ENCODE measurements around the gene RFC4.
"Not testable (repeated sequence)": the region's sequence is repeated elsewhere in the genome, so short reads cannot be mapped to it uniquely, and the experiment has no call there.

Gene RFC4

DNA sequence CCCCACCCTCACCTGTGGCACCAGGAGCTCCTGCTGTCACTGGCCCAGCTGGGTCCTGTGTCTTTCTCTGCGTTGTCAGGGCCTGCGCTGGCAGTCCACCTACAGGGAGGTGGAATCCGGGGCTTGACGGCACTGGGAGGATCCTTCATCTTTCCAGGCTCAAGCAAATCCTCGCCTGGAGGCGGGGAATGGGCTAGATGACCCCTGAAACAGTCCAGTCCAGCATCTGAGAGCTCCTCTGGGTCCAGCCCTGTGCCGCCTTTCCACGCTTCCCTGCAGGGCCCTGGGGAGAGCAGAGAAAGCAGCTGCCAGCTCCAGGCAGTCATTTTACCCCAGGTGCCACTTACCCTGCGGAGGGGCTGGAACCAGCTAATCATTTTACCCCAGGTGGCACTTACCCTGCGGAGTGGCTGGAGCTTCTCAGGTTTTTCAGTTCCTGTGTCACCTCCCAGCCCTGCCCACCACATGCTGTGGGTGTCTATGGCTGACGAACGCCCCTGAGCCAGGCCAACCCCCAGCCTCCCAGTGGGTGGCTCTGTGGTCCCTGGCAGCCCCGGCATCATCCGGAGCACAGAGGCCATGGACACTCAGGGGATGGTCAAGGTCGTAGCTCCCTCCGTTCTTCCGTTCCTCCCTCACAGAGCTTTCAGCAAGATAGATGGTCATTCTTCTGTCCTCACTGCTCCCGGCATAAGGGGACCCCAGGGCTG is 18.3 kb upstream of the RFC4 start:
- no peak for DNase-seq

DNA sequence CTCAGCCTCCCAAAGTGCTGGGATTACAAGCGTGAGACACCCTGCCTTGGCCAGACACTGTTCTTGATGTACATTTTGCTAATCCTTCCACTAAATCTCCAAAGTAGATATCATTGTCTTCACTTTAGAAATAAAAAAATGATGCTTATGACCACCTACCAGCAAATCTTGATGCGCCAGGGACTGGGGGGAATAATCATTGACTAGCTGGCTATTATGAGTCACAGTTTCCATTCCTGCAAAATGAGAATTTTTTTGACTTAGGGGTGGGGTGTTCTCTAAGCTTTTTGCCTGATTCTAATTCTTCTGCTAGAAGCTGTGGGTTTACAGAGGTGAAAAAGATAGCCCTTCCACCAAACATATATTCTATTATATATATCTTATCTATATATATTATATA is 17.1 kb upstream of the RFC4 start:
- DNase-seq: no peak

DNA sequence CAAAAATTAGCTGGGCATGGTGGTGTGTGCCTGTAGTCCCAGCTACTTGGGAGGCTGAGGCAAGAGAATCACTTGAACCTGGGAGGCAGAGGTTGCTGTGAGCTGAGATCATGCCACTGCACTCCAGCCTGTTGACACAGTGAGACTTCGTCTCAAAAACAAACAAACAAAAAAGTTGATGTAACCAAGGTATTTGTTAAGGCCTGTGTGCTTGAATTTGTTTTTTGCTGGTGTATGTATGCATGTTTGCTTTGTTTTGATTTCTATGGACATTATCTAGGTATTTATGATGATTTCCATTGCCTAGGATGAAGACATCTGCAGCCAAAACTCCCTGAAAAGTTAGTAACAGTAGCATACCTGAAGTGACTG is 16.1 kb upstream of the RFC4 start:
- DNase-seq: not testable (repeated sequence)

DNA sequence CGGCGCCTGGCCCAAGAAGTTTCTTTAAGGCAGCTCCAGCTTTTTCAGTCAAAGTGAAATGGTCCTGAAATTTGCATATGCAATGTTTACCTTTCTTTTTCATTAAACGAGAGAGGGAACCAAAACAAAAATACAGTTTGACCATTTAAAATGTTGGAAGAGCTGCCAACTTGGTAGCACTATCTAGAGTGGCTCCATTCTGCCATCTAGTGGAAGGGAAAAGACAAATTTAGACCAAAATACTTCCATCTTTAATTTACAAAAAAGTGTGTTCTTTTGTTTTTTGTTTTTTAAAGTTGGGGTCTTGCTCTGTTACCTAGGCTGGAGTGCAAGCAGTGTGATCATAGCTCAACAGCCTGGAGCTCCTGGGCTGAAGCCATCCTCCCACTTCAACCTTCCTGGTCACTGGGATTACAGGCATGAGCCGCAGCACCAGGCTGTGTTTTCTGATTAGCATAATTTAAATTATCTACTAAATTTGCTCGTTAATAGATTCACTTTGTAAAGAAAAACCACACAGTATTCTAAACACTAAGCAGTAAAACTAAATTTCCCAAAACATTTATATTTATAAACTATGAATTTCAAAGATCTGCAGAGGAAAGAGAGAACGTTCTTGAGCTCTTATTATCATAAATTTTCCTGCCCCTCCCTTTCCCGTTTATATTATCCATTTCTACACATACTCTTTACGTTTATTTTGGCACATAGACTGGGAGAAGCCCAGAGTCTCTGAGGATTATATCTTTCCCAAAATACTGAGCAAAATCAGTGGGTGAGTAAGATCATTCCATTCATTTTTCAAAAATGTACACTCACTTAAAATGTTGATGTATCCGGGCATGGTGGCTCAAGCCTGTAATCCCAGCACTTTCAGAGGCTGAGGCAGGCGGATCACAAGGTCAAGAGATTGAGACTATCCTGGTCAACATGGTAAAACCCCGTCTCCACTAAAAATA is 15.4 kb upstream of the RFC4 start:
- DNase-seq: peak; percentile 67

DNA sequence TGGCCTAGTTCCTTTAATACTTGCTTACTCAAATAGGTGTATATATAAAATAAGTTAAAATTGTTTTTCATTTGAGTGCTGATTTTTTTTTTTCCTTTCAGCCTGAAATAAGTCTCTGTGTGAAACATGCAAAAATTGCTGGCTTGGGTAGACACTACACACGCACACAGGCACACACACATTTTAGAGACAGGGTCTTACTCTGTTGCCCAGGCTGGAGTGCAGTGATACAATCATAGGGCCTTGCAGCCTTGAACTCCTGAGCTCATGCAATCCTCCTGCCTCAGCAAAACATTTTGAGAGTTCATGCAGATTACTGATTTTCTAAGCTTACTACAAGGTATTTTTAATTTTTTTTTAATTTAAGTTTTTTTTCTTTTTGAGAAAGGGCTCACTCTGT is 12.7 kb upstream of the RFC4 start:
- DNase-seq: no peak

DNA sequence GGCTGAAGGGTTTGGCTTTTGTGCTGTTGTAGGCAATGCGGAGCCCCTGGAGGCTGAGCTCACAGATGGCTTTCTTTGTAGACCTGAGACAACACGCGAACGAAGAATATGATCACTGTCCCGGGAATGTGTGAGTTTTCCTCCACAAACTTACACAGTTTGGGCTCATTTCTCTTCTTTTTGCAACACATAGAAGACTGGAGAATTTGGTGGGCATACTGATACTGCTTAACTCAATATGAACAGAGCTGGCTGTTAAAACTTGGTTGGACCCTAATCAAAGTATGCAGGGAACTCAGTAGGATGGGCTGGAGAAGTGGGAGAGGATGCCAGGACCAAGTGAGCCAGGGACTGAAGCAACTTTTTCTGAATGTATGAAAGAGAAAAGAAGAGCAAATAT is 12.2 kb upstream of the RFC4 start:
- DNase-seq: no peak

DNA sequence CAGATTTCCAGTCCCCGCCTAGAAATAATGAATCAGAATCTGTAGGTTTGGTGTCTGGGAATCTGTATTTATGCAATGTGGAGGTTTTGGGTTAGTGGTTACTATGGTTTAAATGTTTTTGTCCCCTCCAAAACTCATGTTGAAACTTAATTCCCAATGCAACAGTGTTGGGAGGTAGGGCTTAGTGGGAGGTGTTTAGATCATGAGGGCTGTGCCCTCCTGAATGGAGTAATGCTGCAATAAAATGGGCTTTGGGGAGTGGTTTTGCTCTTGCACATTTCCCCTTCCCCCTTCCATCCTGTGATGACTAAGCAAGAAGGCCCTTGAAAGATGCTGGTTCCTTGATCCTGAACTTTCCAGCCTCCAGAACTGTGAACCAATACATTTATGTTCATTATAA is 9.2 kb upstream of the RFC4 start:
- no peak for DNase-seq

DNA sequence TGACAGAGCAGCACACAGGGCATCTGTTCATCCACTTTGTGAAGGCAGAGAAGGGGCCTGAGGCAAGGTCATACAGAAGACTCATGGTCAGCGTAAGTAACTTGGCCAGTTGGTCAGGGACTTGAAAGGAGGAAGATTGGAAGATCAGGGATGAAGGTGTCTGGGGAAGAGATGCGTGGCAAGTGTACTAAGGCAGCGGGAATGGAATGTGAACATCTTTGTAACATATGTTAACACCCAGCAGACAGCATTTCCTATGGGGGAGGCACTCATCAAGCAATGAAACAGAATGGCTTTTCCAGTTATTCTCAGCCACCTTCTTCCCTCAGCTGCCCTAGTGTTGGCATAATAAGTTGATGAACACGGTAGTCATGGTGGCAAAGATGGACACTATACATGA is 7.8 kb upstream of the RFC4 start:
- DNase-seq: no peak

DNA sequence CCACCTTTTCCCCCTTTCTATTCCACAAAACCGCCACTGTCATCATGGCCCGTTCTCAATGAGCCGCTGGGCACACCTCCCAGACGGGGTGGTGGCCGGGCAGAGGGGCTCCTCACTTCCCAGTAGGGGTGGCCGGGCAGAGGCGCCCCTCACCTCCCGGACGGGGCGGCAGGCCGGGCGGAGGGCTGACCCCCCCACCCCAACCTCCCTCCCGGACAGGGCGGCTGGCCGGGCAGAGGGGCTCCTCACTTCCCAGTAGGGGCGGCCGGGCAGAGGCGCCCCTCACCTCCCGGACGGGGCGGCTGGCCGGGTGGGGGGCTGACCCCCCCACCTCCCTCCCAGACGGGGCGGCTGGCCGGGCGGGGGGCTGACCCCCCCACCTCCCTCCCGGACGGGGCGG is 5.0 kb upstream of the RFC4 start:
- not testable (repeated sequence) for DNase-seq

DNA sequence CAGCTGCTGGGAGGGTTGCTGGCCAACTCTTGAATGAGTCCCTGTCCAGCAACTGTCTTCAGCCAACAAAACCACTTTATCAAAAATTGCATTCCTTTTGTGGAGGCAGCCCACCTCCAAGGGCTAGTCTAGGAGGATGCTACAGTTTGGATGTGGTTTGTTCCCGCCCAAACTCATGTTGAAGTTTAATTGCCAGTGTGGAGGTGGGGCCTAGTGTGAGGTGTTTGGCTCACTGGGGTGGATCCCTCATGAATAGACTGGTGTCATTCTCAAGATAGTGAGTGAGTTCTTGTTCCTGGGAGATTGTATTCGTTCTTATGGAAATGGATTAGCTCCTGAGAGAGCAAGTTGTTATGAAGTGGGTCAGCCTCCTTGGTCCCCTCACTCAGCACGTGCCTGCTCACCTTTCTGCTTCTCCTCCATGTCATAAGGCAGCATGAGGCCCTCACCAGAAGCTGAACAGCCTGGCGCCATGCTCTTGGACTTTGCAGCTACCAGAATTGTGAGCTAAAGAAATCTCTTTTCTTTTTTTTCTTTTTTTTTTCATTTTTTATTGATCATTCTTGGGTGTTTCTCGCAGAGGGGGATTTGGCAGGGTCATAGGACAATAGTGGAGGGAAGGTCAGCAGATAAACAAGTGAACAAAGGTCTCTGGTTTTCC is 4.2 kb upstream of the RFC4 start:
- DNase-seq: no peak

DNA sequence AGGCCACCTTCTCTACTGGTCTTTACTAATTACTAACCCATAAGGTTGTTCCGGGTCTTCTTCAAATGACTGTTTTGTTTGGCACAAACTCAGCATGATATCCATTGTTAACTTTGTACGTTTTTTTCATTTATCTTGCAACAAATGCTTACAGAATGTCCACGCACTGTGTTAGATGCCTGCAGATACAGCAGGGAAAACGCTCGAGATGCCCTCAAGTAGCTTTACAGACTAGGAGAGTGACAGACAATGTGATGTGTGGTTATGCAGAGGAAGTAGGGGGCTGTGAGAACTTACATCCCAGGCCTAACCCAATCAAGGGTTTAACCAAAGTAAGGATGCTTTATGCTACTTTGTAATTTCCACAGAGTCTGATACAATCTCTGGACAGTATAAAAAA is 949 bp upstream of the RFC4 start:
- DNase-seq: peak; percentile 31

DNA sequence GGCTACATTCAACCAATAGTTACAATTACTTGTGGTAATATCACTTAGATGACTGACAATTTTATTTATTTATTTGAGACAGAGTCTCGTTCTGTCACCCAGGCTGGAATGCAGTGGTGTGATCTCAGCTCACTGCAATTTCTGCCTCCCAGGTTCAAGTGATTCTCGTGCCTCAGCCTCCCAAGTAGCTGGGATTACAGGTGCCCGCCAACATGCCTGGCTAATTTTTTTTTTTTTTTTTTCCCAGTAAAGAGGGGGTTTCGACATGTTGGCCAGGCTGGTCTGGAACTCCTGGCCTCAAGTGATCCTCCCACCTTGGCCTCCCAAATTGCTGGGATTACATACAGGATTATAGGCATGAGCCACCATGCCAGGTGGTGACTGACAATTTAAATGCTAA is 2.8 kb downstream of the RFC4 start:
- DNase-seq: not testable (repeated sequence)

DNA sequence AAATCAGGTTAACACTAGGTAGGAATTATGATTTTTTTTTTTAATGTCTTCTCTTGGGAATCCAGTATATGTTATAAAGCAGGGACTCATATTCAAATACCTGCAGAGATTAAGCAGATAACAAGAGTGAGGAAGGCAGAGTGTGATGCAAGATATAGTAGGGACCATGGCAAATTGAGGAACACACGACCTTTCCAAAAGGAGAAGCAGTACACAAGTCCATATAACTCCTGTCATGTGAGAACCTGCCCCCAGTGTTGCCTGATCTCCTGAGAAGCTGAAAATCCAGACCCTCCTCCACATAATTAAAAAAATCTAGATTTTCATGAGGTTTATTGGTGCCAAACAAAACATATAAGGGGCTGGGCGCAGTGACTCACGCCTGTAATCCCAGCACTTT is 3.6 kb downstream of the RFC4 start:
- DNase-seq: no peak

DNA sequence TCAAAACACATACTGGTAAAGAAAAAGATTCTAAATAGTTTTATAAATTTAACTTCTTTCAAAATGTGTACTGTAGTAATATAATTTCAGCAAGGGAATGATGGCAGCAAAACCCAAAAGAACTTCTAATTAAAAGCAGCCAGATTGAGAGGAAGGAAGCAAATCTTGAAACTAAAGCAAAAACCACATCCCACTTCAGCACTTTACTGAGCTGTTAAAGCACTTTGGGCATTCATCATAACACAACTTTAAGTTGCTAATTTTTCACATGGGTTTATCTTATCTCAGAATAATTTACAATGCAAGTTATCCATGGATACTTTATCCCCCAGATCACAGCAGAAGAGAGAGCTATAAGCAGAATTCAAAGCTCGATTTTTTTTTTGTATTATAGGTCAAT is 6.0 kb downstream of the RFC4 start:
- DNase-seq: peak; percentile 16

DNA sequence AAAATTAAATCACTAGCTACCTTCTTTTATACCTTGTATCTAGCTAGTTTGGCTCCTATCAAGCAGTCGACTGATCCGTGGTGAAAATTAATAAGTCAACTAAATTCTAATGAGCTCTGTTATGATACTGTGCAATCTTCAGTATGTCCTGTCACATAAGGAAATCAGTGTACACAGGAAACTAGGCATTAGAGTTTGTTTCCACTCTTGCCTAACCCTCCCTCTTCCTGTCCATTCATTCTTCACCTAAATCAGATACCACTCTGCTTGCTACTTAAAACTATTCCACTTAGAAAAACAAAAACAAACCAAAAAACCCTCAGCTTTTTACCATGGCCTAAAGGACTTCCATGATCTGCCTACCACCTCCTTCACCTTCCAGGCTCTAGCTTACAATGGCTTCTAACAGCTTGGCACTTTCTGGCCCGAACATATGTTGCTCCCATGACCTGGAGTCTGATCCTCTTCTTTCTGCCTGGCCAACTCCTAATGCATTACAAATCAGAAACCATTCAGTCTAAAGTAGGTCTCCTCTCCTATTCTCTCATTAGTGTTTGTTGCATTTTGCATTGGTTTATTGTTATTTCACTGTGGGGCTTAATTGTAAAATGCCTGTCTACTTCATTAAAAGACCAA is 7.9 kb downstream of the RFC4 start:
- no peak for DNase-seq

DNA sequence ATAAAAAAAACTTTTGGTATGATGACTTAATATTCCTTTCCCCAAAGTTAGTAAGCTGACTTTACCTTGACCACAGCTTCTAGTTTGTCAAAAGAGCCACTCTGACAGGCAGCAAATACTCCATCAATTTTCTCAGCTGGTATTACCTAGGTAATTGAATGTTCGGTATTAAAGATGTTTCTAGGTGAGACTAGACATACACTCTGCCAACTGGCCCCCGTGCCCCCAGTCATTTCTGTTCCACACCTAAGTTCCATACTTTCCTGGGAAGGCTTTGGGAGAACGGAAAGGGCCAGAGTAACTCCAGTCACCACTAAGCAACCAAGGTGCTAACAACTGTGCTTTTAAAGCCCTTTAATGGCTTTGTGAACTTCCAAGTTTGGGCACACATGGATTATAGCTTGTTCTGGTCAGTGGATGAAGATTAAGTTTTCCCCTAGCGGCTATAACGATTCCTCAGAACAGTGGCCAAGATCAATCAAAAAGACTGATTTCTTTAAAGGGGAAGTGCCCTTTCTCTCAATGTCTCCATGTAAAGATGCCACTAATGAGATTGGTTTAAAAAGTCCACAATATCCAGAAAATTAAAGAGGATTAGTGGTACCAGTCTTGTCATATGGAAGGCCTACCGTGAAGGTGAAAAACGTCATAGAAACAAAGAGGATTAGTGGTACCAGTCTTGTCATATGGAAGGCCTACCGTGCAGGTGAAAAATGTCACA is 15.9 kb downstream of the RFC4 start:
- DNase-seq: peak; percentile 36

DNA sequence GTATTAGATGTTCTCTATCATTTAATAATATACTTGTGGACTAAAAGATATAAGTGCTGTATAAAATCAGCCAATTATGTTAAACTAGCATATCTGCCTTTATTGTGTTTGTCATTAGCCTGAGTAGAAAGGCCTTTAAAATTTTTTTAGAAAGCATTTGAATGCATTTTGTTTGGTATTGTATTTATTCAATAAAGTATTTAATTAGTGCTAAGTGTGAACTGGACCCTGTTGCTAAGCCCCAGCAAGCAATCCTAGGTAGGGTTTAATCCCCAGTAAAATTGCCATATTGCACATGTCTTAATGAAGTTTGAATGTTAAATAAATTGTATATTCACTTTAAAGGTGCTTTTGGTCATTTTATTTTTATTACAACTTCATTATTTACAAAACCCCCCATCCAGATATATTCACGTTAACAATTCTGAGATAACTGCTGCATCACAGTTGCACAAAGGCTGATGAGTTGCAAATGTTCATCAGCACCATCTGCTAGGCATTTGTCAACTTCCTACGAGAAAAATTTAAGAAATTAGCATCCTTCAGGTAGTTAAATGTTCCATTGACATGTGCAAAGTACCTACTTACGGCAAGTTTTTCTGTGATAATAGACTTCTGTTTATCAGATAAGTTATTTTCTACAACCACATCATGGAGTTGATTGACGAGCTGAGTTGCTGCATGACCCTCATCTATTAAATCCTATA is 16.6 kb downstream of the RFC4 start:
- no peak for DNase-seq

DNA sequence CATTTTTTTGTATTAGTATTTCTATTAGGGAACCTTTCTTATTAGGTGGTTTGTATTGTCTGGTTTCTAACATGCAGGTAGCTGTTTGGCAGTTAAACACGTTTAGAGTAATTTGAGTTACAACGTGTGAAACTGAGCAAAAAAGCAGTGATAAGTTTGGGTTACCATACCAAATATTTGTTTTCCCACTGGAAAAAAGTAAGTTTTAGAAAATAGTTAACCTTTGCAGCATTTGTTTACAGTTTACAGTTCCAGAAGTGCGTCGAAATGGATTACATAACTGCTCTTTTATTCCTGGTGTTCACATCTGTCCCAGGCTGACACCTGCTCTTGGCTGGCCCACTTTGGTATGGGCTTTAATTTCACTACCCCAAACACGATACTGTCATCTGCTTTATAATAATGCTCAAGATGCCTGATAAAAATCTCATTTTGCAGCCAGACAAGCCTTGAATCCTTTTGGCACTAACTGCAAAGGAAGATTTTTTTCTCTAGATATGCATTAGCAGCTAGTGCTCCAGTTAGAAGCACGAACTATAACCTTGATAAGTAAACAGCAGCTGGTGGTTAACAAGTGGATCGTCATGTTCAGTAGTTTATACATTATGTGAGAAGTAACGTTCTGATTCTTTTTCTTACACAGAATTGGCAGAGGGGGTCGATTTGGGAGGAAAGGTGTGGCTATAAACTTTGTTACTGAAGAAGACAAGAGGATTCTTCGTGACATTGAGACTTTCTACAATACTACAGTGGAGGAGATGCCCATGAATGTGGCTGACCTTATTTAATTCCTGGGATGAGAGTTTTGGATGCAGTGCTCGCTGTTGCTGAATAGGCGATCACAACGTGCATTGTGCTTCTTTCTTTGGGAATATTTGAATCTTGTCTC is 17.6 kb downstream of the RFC4 start:
- peak; percentile 19 for DNase-seq

DNA sequence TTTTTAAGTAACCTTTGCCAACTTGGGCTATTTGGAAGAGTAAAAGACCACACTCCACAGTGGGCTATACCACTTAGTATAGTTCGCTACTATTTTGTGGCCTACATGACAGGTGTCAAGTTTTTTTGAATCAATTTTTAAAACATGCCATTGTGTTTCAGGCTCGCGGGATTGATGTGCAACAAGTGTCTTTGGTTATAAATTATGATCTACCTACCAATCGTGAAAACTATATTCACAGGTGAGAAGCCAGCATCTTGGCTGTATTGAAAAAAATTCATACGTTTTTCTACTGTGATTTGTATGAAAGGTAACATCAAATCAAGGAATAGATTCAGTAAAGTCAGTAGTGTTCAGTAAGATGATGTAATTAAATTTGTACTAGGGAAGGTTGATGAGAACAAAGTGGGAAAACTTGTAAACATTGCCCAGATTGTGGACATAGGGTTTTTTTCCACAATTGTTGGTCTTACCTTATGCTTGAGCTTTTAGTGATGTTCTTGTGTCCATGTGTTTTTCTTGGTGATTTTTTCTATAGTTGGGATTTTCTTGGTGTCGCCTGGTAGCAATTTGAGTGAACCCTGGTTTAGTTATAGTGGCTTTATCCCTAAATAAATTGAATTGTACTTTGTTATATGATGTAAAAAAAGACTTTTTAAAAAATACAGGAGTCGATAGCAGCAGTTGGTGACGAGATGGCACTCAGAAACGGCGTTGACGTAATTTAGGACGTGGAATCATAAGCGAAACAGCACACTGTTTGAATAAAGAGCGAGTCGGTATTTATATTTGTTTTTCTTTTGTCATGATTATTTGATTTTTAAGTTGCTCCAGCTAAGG is 18.4 kb downstream of the RFC4 start:
- DNase-seq: peak; percentile 16

DNA sequence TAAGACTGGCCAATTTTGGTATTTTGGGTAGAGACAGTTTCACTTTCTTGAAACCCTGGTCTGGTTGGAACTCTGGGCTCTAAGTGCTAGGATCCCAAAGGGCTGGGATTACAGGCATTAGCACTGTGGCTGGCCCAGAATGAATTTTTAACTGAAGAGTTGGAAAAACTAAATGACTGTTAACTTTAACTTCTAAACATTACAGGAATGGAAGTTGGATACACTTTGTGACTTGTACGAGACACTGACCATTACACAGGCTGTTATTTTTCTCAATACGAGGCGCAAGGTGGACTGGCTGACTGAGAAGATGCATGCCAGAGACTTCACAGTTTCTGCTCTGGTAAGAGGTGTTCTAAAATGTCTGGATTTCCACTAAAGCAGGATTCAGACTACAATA is 19.4 kb downstream of the RFC4 start:
- DNase-seq: peak; percentile 15

Measured in CD4-positive, alpha-beta T cell treated with Interleukin-17A for 1 hour (primary cell).